Neural cell (in vitro differentiated cells): Measurements from ENCODE around the gene IFFO2. TPM values are rescaled to one million over a fixed set of nuclear protein-coding genes. Genes with fewer than 3 reads are reported as not detected.

Source experiments
- H2AFZ ChIP-seq: fragments of 200-600, 300-800 bp; sonication (generic), shearing (Covaris generic); 2 replicates; pipeline ENCODE4 v1.6.0; 2014; ENCODE audit warnings: low read depth, mild to moderate bottlenecking, antibody characterized with exemption, low read length, moderate library complexity
- H3F3A ChIP-seq: fragments of 200-600 bp; shearing (Covaris generic); 2 replicates; pipeline ENCODE4 v1.6.1; 2016; ENCODE audit warnings: mild to moderate bottlenecking, moderate library complexity, mixed read lengths, antibody characterized with exemption, low read length; ENCODE audit not compliant: insufficient read depth, poor library complexity, severe bottlenecking
- H3K27ac ChIP-seq: fragments of 200-600, 300-800 bp; sonication (generic), shearing (Covaris generic); 2 replicates; pipeline ENCODE4 v1.5.1; 2014; ENCODE audit warnings: mild to moderate bottlenecking, low read length, moderate library complexity
- H3K27me3 ChIP-seq: fragments of 300-800, 200-600 bp; sonication (generic), shearing (Covaris generic); 2 replicates; pipeline ENCODE4 v1.6.0; 2014; ENCODE audit warnings: mild to moderate bottlenecking, low read depth, low read length, moderate library complexity; ENCODE audit not compliant: insufficient read depth
- H3K36me3 ChIP-seq: fragments of 300-800, 200-600 bp; sonication (generic), shearing (Covaris generic); 2 replicates; pipeline ENCODE4 v1.5.1; 2014; ENCODE audit warnings: mild to moderate bottlenecking, antibody characterized with exemption, low read length, moderate library complexity; ENCODE audit not compliant: insufficient read depth
- H3K4me2 ChIP-seq: fragments of 300-800, 200-600 bp; sonication (generic), shearing (Covaris generic); 2 replicates; pipeline ENCODE4 v1.6.0; 2014; ENCODE audit warnings: mild to moderate bottlenecking, low read length
- H3K4me3 ChIP-seq: fragments of 300-800, 200-600 bp; sonication (generic), shearing (Covaris generic); 2 replicates; pipeline ENCODE4 v1.5.1; 2014; ENCODE audit warnings: mild to moderate bottlenecking, low read length, moderate library complexity
- H3K79me2 ChIP-seq: fragments of 200-600 bp; shearing (Covaris generic); replicated peaks from 2 replicates; pipeline ENCODE4 v1.6.0; 2014; ENCODE audit warnings: mild to moderate bottlenecking, low read length, moderate library complexity; ENCODE audit not compliant: insufficient read depth
- H3K9ac ChIP-seq: fragments of 300-800, 200-600 bp; sonication (generic), shearing (Covaris generic); 2 replicates; pipeline ENCODE4 v1.6.1; 2016; ENCODE audit warnings: mild to moderate bottlenecking, low read length, mixed read lengths
- H3K9me2 ChIP-seq: fragments of 200-600 bp; shearing (Covaris generic); 2 replicates; pipeline ENCODE4 v1.6.1; 2016; ENCODE audit warnings: mild to moderate bottlenecking, low read length, mixed read lengths; ENCODE audit not compliant: insufficient read depth
- H3K9me3 ChIP-seq: fragments of 200-600, 300-800 bp; sonication (generic), shearing (Covaris generic); 2 replicates; pipeline ENCODE4 v1.6.1; 2016; ENCODE audit warnings: mild to moderate bottlenecking, mixed run types, low read length, moderate library complexity, mixed read lengths
- H4K20me1 ChIP-seq: fragments of 200-600 bp; shearing (Covaris generic); 2 replicates; pipeline ENCODE4 v1.6.1; 2016; ENCODE audit warnings: mild to moderate bottlenecking, mixed run types; ENCODE audit not compliant: insufficient read depth
- EP300 ChIP-seq: fragments of 450-650 bp; conservative IDR thresholded peaks from 2 replicates; pipeline ENCODE4 v1.6.1; 2014; ENCODE audit warnings: antibody characterized with exemption, mild to moderate bottlenecking, moderate library complexity; ENCODE audit not compliant: poor library complexity, severe bottlenecking
- EZH2 ChIP-seq: fragments of 200-600, 300-800 bp; shearing (Covaris generic), sonication (generic); IDR thresholded peaks from 2 replicates; pipeline ENCODE4 v1.6.1; 2014; ENCODE audit warnings: antibody characterized with exemption, low read length, borderline replicate concordance, mild to moderate bottlenecking; ENCODE audit not compliant: insufficient read depth, poor library complexity, severe bottlenecking
- MXI1 ChIP-seq: fragments of 450-650 bp; conservative IDR thresholded peaks from 2 replicates; pipeline ENCODE4 v1.6.1; 2014; ENCODE audit warnings: antibody characterized with exemption, mild to moderate bottlenecking; ENCODE audit not compliant: poor library complexity, severe bottlenecking
- POLR2AphosphoS5 ChIP-seq: IDR thresholded peaks from 2 replicates; pipeline ENCODE4 v1.6.1; 2012
- RAD21 ChIP-seq: fragments of 450-650 bp; conservative IDR thresholded peaks from 2 replicates; pipeline ENCODE4 v1.6.1; 2014; ENCODE audit warnings: antibody characterized with exemption, mild to moderate bottlenecking, moderate library complexity
- SMC3 ChIP-seq: fragments of 450-650 bp; conservative IDR thresholded peaks from 2 replicates; pipeline ENCODE4 v1.6.1; 2014; ENCODE audit warnings: antibody characterized with exemption, mild to moderate bottlenecking, moderate library complexity; ENCODE audit not compliant: poor library complexity
- TAF1 ChIP-seq: IDR thresholded peaks from 2 replicates; pipeline ENCODE4 v1.6.1; 2012; ENCODE audit warnings: low read depth
- polyA plus RNA-seq: library from polyadenylated mRNA; depleted of rRNA; stranded (reverse); fragments of >200 nt; gene quantifications from 2 replicates; pipeline ENCODE4 v1.2.3, GENCODE V29; 2014
- TF ChIP-seq, protein P1 (sequence below): fragments of 450-650 bp; IDR thresholded peaks from 2 replicates; pipeline ENCODE4 v1.5.1; 2014; ENCODE audit warnings: antibody characterized with exemption, mild to moderate bottlenecking, moderate library complexity; ENCODE audit not compliant: poor library complexity, severe bottlenecking
- TF ChIP-seq, protein P2 (sequence below): IDR thresholded peaks from 2 replicates; pipeline ENCODE4 v1.6.1; 2012; ENCODE audit warnings: borderline replicate concordance

Gene IFFO2
- polyA plus RNA-seq, 1 donor from 2014 or later: 2.6 TPM

DNA sequence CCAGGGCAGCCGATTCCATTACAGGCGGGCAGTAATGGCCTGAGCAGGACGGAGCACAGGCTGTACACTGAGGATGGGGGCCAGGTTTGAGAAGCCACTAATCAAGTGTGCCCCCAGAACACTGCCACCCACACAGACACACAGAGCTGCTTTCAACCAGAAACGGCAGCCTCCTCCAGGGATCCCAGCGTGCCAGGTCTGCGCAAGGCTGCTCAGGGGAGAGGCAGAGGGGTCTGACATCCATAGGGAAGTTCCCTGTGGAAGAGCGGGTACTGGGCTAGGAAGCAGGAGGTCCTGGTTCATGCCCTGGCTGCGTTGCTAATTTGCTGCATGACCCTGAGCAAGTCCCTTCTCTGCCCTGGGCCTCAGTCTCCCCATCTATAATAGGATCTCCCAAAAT is 28.1 kb downstream of the IFFO2 start:
- no peaks in the 10 kb centered on the region for H3K27me3 ChIP-seq
- TF ChIP-seq MXI1: no peak
- TF ChIP-seq RAD21: no peak
- no peak for TF ChIP-seq POLR2AphosphoS5
- H3F3A ChIP-seq: no peaks in the 10 kb centered on the region
- H3K4me3 ChIP-seq: no peak overlapping the region
- no peaks in the 10 kb centered on the region for H3K9me3 ChIP-seq
- no peak overlapping the region for H3K27ac ChIP-seq
- H3K9ac ChIP-seq: no peak overlapping the region
- H3K79me2 ChIP-seq: no peaks in the 10 kb centered on the region
- no peak overlapping the region for H2AFZ ChIP-seq
- no peak overlapping the region for H3K4me2 ChIP-seq
- H3K36me3 ChIP-seq: no peaks in the 10 kb centered on the region
- no peaks in the 10 kb centered on the region for H3K9me2 ChIP-seq
- no peaks in the 10 kb centered on the region for H4K20me1 ChIP-seq

GRCh38 chr1:18927654-18928272 is 28.7 kb downstream of the IFFO2 start:
- H3F3A ChIP-seq: no peaks in the 10 kb centered on the region
- no peak for TF ChIP-seq MXI1
- TF ChIP-seq, protein P1, sequence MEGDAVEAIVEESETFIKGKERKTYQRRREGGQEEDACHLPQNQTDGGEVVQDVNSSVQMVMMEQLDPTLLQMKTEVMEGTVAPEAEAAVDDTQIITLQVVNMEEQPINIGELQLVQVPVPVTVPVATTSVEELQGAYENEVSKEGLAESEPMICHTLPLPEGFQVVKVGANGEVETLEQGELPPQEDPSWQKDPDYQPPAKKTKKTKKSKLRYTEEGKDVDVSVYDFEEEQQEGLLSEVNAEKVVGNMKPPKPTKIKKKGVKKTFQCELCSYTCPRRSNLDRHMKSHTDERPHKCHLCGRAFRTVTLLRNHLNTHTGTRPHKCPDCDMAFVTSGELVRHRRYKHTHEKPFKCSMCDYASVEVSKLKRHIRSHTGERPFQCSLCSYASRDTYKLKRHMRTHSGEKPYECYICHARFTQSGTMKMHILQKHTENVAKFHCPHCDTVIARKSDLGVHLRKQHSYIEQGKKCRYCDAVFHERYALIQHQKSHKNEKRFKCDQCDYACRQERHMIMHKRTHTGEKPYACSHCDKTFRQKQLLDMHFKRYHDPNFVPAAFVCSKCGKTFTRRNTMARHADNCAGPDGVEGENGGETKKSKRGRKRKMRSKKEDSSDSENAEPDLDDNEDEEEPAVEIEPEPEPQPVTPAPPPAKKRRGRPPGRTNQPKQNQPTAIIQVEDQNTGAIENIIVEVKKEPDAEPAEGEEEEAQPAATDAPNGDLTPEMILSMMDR: no peak
- no peak for TF ChIP-seq SMC3
- no peak for TF ChIP-seq EZH2
- TF ChIP-seq POLR2AphosphoS5: no peak
- TF ChIP-seq, protein P2, sequence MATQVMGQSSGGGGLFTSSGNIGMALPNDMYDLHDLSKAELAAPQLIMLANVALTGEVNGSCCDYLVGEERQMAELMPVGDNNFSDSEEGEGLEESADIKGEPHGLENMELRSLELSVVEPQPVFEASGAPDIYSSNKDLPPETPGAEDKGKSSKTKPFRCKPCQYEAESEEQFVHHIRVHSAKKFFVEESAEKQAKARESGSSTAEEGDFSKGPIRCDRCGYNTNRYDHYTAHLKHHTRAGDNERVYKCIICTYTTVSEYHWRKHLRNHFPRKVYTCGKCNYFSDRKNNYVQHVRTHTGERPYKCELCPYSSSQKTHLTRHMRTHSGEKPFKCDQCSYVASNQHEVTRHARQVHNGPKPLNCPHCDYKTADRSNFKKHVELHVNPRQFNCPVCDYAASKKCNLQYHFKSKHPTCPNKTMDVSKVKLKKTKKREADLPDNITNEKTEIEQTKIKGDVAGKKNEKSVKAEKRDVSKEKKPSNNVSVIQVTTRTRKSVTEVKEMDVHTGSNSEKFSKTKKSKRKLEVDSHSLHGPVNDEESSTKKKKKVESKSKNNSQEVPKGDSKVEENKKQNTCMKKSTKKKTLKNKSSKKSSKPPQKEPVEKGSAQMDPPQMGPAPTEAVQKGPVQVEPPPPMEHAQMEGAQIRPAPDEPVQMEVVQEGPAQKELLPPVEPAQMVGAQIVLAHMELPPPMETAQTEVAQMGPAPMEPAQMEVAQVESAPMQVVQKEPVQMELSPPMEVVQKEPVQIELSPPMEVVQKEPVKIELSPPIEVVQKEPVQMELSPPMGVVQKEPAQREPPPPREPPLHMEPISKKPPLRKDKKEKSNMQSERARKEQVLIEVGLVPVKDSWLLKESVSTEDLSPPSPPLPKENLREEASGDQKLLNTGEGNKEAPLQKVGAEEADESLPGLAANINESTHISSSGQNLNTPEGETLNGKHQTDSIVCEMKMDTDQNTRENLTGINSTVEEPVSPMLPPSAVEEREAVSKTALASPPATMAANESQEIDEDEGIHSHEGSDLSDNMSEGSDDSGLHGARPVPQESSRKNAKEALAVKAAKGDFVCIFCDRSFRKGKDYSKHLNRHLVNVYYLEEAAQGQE: no peak
- no peak for TF ChIP-seq RAD21
- no peak for TF ChIP-seq TAF1
- no peak for TF ChIP-seq EP300
- H3K27ac ChIP-seq: no peak overlapping the region
- no peaks in the 10 kb centered on the region for H3K27me3 ChIP-seq
- no peaks in the 10 kb centered on the region for H3K79me2 ChIP-seq
- H2AFZ ChIP-seq: no peak overlapping the region
- no peak overlapping the region for H3K4me3 ChIP-seq
- H3K9me2 ChIP-seq: no peaks in the 10 kb centered on the region
- H3K4me2 ChIP-seq: no peak overlapping the region
- no peak overlapping the region for H3K9ac ChIP-seq
- no peaks in the 10 kb centered on the region for H3K9me3 ChIP-seq
- no peaks in the 10 kb centered on the region for H3K36me3 ChIP-seq
- no peaks in the 10 kb centered on the region for H4K20me1 ChIP-seq
